ENCODE results near the gene ABCA7.
"Not testable (repeated sequence)": the region's sequence is repeated elsewhere in the genome, so short reads cannot be mapped to it uniquely, and the experiment has no call there.

ABCA7 gene

DNA sequence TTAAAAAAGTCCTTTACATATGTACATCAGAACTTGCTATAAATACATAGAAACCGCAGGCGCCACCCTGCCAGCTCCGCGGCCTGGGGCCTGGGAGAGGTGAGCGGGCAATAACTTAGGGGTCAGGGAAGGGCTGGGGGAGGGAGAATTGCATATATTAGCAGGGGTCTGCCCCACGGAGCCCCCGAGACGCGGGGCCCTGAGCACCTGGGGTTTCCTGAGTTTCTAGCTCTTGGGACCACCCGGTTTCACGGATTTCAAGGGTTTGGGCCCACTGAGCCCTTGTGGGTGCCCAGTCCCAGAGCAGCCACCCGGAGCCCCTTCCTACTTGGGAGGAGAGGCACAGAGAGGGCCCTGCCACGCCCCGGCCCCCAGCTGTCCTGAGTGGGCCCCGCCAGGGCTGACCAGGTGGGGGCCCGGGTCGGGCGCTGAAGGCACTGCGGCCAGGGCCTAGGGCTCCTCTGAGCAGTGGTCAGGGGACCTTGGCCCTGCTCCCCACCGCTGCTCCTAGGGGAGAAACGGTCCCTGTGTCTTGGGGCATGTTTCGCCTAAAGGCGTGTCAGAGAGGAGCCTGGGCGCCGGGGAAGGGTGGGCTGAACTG is 67.9 kb downstream of the ABCA7 start:
- DNase-seq, result no peak

DNA sequence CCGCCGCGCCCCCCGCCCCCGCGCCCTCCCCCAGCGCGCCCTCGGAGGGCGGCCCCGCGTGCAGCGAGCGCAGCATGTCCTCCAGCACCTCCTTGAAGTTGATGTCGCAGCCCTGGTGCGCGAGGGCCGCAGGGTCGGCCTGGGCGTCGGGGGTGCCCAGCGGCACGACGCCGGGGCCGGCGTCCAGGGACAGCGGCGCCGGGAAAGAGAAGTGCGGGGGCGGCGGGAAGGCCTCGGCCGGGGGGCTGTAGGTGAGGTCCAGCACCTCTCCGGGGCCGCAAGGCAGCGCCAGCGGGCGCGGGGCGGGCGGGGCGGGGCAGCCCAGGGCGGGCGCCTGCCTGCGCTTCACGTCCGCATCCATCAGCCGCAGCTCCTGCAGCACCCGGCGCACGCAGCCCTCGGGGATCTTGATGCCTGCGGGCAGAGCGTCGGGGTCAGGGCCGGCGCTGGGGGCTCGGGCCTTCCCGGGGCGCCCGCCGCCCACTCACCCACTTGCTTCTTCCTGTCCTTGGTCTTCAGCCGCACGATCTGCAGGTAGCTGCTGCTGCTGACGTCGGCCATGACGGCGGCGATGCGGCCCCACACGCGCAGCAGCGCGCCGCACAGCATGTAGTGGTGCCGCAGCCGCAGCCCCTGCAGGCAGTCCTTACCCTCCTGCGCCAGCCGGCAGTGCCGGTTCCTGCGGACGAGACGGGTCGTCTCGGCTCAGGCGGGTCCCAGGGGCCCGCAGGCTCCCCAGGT is 68.6 kb downstream of the ABCA7 start:
- DNase-seq, result no peak

DNA sequence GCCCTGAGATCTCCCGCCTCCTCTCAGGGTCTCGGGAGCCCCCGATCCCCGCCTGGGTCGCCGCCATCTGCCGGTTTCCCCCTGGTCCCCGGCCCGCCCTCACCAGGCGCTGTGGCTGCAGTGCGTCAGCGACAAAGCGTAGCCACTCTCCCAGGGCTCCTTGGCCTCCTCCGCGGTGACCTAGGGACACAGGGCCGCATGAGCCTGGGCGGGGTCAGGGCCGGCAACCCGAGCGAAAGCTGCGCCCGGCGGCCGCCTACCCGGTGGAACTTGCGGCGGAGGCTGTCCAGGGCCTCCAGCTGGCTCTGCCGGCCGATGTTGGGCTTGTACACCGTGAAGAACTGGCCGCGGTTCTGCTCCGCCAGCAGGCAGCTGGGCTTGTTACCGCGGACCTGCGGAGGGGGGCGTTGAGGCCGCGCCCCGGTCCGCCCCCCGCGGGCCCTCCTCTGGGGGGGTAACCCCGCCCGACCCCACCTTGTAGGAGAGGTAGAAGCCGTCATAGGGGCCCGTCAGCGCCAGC is 69.2 kb downstream of the ABCA7 start:
- no peak for DNase-seq

- DNase-seq, result no peak
Measured at GRCh38 chr19:1109697-1110671, 70.1 kb downstream of the ABCA7 start.

- no peak for DNase-seq
Measured at GRCh38 chr19:1110809-1111640, 71.1 kb downstream of the ABCA7 start.

DNA sequence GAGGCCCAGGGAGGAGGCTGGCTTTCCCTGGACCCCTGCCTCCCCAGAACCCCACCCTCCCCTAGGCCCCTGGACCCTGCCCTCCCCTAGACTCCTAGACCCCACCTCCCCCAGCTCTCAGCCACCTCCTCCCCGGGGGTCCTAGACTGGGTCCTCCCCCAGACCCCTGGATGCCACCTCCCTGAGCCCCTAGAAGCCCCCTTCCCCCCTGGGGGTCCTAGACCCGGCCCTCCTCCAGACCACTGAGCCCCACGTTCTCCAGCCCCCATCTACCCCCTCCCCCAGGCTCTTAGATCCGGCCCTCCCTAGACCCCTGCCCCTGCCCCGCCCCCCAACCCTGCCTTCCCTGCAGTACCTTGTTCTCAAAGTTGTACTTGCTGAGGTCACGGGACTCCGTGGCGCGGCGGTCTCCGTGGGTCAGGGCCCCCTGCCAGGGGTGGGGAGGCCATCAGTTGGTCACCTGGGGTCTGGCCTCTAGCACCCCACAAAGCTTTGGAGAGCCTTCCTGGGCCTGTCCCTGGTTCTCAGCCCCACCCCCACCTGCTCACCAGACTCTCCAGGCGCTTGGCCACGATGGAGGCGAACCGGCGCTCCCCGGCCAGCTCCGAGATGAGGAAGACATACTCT is 71.8 kb downstream of the ABCA7 start:
- no peak for DNase-seq

DNA sequence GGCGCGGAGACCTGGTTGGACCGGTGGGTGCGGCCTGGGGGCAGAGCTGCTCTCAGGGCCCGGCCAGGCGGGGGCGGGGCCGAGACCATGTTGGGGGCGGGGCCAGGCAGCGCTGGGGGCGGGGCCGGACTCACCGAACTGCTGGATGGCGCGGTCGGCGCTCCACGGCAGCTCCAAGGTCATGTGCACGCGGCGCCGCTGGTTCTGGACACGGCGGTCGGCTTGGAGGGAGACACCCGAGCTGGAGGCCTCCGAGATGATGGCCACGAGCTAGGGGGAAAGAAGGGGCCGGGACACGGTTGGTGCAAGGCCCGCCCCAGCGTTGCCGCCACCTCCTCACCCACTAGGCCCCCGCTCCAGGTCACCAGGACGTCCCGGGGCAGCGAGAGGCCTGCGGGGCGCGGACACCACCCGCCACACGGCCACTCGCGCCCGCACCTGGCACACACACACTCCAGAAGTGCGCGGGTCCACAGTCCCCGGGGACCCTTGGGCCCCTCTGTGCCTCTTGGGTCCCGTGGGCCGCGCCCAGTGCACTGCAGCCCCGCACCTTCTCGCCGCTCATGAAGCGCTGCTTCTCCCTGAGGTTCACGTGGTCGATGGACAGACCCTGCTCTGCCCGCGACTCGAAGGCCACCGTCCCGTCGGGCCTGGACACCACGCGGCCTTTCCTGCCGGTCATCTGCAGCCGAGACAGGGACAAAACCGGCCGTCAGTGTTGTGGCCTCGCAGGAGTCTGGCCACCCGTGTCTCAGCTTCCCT is 72.5 kb downstream of the ABCA7 start:
- DNase-seq, result no peak

- peak; percentile 94 to 97 (median 96) for DNase-seq
Measured at GRCh38 chr19:1113030-1113985, 73.4 kb downstream of the ABCA7 start.

DNA sequence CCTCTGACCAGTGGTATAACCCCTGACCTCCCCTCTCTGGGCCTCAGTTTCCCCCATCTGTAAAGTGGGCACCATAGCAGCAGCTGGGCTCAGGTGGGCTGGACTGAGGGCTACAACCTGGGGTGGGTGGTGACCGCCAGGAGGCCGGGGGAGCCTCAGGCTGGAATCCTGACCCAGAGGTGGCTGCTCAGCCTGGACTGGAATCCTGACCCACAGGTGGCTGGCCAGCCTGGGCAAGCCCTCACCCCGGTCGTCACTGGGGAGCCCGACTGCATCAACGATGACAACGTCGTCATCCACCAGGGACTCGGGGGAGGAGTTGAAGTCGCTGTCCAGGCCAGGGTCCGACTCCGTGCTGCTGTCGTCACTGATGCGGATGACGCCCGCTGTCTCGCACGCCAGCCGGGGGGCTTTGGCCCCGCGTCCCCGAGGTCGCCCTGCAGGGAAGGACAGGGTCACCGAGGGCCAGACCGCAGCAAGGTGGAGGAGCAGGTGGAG is 74.1 kb downstream of the ABCA7 start:
- DNase-seq, result no peak

DNA sequence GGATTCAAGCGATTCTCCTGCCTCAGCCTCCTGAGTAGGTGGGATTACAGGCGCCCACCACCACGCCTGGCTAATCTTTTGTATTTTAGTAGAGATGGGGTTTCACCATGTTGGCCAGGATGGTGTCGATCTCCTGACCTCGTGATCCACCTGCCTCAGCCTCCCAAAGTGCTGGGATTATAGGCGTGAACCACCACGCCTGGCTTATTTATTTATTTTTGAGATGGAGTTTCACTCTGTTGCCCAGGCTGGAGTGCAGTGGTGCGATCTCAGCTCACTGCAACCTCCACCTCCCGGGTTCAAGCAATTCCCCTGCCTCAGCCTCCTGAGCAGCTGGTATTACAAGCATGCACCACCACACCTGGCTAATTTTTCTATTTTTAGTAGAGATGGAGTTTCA is 74.8 kb downstream of the ABCA7 start:
- not testable (repeated sequence) for DNase-seq

All from suppressor macrophage (primary cell).